ENCODE measurements around the gene ENPP6. TPM values are rescaled to one million over a fixed set of nuclear protein-coding genes. Genes with fewer than 3 reads are reported as not detected.

The ENPP6 gene
- total RNA-seq, 4 donors from 2014 or later = 0.07 to 0.56 (median 0.20) TPM; not detected in 1

DNA sequence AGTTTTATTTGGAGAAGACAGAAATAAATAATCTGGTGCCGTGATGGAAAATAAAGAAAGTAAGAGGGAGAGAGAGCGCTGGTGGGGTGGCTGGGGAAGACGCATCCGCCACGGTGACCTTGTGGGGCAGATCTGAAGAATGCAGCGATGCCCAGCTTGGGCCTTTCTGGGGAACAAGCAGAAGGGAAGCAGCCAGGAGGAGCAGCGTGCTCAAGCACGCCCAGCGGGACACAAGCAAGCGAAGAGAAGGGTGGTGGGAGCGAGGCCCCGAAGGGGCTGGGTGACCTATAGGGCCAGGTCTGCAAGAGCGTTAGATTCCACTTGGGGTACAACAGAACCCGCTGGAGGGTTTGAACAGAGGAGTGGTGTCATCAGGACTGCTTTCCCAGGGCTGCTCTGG, 12.4 kb downstream of the ENPP6 start:
- TF ChIP-seq, protein P1, sequence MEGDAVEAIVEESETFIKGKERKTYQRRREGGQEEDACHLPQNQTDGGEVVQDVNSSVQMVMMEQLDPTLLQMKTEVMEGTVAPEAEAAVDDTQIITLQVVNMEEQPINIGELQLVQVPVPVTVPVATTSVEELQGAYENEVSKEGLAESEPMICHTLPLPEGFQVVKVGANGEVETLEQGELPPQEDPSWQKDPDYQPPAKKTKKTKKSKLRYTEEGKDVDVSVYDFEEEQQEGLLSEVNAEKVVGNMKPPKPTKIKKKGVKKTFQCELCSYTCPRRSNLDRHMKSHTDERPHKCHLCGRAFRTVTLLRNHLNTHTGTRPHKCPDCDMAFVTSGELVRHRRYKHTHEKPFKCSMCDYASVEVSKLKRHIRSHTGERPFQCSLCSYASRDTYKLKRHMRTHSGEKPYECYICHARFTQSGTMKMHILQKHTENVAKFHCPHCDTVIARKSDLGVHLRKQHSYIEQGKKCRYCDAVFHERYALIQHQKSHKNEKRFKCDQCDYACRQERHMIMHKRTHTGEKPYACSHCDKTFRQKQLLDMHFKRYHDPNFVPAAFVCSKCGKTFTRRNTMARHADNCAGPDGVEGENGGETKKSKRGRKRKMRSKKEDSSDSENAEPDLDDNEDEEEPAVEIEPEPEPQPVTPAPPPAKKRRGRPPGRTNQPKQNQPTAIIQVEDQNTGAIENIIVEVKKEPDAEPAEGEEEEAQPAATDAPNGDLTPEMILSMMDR (IDR thresholded peaks at IDR 0.05 in 4 of 5, conservative IDR thresholded peaks at IDR 0.05 in 1 of 5) = no peak
- TF ChIP-seq POLR2A (IDR thresholded peaks at IDR 0.05) = no peak
- Histone ChIP-seq H3K9me3 (no peaks in the 10 kb centered on the region), H3K4me1 (no peaks in the 10 kb centered on the region), H3K27me3 (no peaks in the 10 kb centered on the region), H3K4me3 (no peak overlapping the region), H3K36me3 (no peaks in the 10 kb centered on the region), H3K27ac (no peak overlapping the region)
- in situ Hi-C loops (cut with MboI; ENCODE audit: low sequenced_read_pairs in 4 of 4) (no loop called here), intact Hi-C loops (cut with DNase I; ENCODE audit: low total_unique reads) (no loop called here)
- DNase-seq (no peak), ATAC-seq (no peak)

DNA sequence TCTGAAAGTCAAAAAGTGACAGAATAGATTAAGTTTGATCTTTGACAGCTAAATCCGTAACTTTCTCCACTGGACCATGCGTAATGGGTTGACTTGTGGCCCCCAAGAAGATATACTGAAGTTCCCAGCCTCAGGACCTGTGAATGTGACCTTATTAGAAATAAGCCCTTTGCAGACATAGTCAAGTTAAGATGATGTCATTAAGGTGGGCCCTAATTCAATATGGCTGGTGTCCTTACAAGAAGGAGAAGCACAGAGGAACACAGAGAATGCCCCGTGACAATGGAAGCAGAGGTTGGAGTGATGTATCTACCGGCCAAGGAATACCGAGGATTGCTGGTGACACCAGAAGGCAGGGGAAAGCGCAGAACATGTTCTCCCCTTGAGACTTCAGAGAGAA, 14.4 kb downstream of the ENPP6 start:
- TF ChIP-seq POLR2A (IDR thresholded peaks at IDR 0.05) = no peak
- TF ChIP-seq, protein P1 (IDR thresholded peaks at IDR 0.05 in 4 of 5, conservative IDR thresholded peaks at IDR 0.05 in 1 of 5) = no peak
- Histone ChIP-seq H3K4me3 (no peak overlapping the region), H3K36me3 (no peaks in the 10 kb centered on the region), H3K9me3 (no peaks in the 10 kb centered on the region), H3K27me3 (no peaks in the 10 kb centered on the region), H3K4me1 (no peaks in the 10 kb centered on the region), H3K27ac (no peak overlapping the region)
- intact Hi-C loops (cut with DNase I; ENCODE audit: low total_unique reads) (no loop called here), in situ Hi-C loops (cut with MboI; ENCODE audit: low sequenced_read_pairs in 4 of 4) (no loop called here)
- DNase-seq = no peak
- ATAC-seq = no peak

DNA sequence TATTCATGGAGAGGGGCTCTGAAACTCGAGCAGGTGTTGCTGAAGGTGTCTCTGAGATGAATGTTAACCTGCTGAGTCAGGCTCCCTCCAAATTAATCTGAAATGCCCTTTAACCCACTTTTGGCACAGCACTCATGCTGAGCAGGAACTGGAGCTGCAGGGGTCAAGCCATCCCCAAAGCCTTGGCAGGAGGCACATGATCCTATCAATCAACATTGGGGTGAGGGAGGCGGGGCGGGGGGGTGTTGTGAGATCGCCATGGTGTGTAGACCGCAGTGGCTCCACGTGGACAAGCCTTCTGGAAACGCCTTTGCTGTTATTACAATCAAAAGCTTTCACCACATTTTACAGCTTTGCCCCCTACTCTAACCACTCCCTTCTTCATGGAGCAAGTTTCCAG, 16.5 kb downstream of the ENPP6 start:
- ATAC-seq (no peak), DNase-seq (no peak)
- Histone ChIP-seq H3K4me3 (no peak overlapping the region), H3K9me3 (no peaks in the 10 kb centered on the region), H3K27ac (no peak overlapping the region), H3K27me3 (no peaks in the 10 kb centered on the region), H3K36me3 (no peaks in the 10 kb centered on the region), H3K4me1 (no peaks in the 10 kb centered on the region)
- intact Hi-C loops (cut with DNase I; ENCODE audit: low total_unique reads) (no loop called here), in situ Hi-C loops (cut with MboI; ENCODE audit: low sequenced_read_pairs in 4 of 4) (no loop called here)
- TF ChIP-seq, protein P1 (IDR thresholded peaks at IDR 0.05 in 4 of 5, conservative IDR thresholded peaks at IDR 0.05 in 1 of 5) = no peak
- no peak for TF ChIP-seq POLR2A (IDR thresholded peaks at IDR 0.05)

DNA sequence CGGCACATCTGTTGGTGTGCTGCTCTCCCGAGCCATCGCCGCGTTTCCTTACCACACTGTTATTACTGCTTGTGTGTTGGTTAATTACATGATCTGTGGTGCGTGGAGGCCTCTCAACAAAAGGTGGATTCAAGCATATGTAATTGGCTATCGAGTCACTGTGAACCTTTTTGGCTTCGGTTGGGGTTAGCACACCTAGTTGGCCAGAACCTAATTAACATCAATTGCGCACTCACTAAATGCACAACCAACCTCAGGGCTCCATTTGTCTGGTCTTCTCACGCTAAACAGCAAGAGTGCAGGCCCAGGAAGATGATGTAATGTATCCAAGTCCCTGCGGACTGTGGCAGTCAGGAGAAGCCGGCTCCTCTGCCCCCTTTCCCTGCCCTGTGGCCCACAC, 17.4 kb downstream of the ENPP6 start:
- no peaks in the 10 kb centered on the region for H3K4me1 ChIP-seq
- in situ Hi-C loops (cut with MboI; ENCODE audit: low sequenced_read_pairs in 4 of 4) (no loop called here), intact Hi-C loops (cut with DNase I; ENCODE audit: low total_unique reads) (no loop called here)
- no peaks in the 10 kb centered on the region for H3K27me3 ChIP-seq
- no peak for TF ChIP-seq POLR2A (IDR thresholded peaks at IDR 0.05)
- TF ChIP-seq, protein P1 (IDR thresholded peaks at IDR 0.05 in 4 of 5, conservative IDR thresholded peaks at IDR 0.05 in 1 of 5) = no peak
- H3K27ac ChIP-seq = no peak overlapping the region
- H3K36me3 ChIP-seq = no peaks in the 10 kb centered on the region
- ATAC-seq (no peak), DNase-seq (no peak)
- H3K4me3 ChIP-seq = no peak overlapping the region
- H3K9me3 ChIP-seq = no peaks in the 10 kb centered on the region

DNA sequence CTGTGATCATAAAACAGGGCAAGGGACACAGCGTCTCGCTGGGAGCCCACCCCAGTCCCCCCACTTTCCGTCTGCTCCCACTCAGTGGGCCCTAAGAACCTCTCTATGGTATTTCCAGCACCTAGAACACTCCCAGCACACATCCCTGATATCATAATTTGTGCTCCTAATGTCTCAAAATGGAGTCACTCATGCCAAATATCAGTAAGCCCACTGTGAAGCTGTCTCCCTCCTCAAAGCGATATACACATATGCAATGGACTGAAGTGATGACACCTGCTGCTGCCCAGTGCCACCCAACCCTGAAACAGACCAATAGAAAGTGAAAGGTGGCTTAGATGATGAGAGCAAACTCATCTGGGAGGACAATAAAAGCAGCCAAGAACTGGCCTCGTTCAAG, 17.9 kb downstream of the ENPP6 start:
- DNase-seq = no peak
- TF ChIP-seq POLR2A (IDR thresholded peaks at IDR 0.05) = no peak
- TF ChIP-seq, protein P1 (IDR thresholded peaks at IDR 0.05 in 4 of 5, conservative IDR thresholded peaks at IDR 0.05 in 1 of 5) = no peak
- Histone ChIP-seq H3K9me3 (no peaks in the 10 kb centered on the region), H3K27ac (no peak overlapping the region), H3K36me3 (no peaks in the 10 kb centered on the region), H3K27me3 (no peaks in the 10 kb centered on the region), H3K4me1 (no peaks in the 10 kb centered on the region), H3K4me3 (no peak overlapping the region)
- intact Hi-C loops (cut with DNase I; ENCODE audit: low total_unique reads) = no loop called here
- no peak for ATAC-seq
- in situ Hi-C loops (cut with MboI; ENCODE audit: low sequenced_read_pairs in 4 of 4) = no loop called here
